Fibroblast of lung (primary cell): ENCODE measurements around the gene NOL4L. TPM values are rescaled to one million over a fixed set of nuclear protein-coding genes. Genes with fewer than 3 reads are reported as not detected.

ENCODE experiments used
- DNase-seq, 2 donors: peaks; one replicate each; pipeline versions ENCODE4 v3.0.0 to v3.0.0-alpha.2; 2010; ENCODE audit warnings: low read depth in 2 of 2
- H2AFZ ChIP-seq: 2 replicates; pipeline ENCODE4 v1.5.1; 2012; ENCODE audit warnings: low read length, control low read depth, inconsistent platforms
- H3K27ac ChIP-seq: 2 replicates; pipeline ENCODE4 v1.5.1; 2011; ENCODE audit warnings: low read length, control low read depth; ENCODE audit not compliant: insufficient read depth
- H3K27me3 ChIP-seq: 2 replicates; pipeline ENCODE4 v1.5.1; 2011; ENCODE audit warnings: mild to moderate bottlenecking, low read length; ENCODE audit not compliant: control insufficient read depth, insufficient read depth
- H3K36me3 ChIP-seq: 2 replicates; pipeline ENCODE4 v1.5.1; 2011; ENCODE audit warnings: low read length; ENCODE audit not compliant: control insufficient read depth, insufficient read depth
- H3K4me1 ChIP-seq: 2 replicates; pipeline ENCODE4 v1.5.1; 2011; ENCODE audit warnings: low read length; ENCODE audit not compliant: control insufficient read depth, insufficient read depth; ENCODE audit errors: extremely low read depth
- H3K4me2 ChIP-seq: 2 replicates; pipeline ENCODE4 v1.5.1; 2011; ENCODE audit warnings: low read length, control low read depth; ENCODE audit not compliant: insufficient read depth; ENCODE audit errors: extremely low read depth
- H3K4me3 ChIP-seq, 4 experiments: fragments of 200-600 bp in 1 of 4; sonication (generic) in 1 of 4; replicated peaks in 1 of 4; 2 replicates each; pipeline ENCODE4 v1.5.1; 2011 to 2016; ENCODE audit warnings: low read length in 4 of 4, low read depth in 3 of 4, mild to moderate bottlenecking in 3 of 4, control low read depth in 2 of 4, inconsistent platforms in 1 of 4, mixed read lengths in 1 of 4; ENCODE audit not compliant: insufficient read depth in 1 of 4; ENCODE audit errors: control extremely low read depth in 1 of 4
- H3K79me2 ChIP-seq: 2 replicates; pipeline ENCODE4 v1.5.1; 2012; ENCODE audit warnings: mild to moderate bottlenecking, low read length, inconsistent platforms; ENCODE audit not compliant: control insufficient read depth, insufficient read depth
- H3K9ac ChIP-seq: 2 replicates; pipeline ENCODE4 v1.5.1; 2011; ENCODE audit warnings: mild to moderate bottlenecking, low read length, control low read depth; ENCODE audit not compliant: insufficient read depth
- H3K9me3 ChIP-seq: 2 replicates; pipeline ENCODE4 v1.5.1; 2012; ENCODE audit warnings: low read depth, low read length; ENCODE audit not compliant: control insufficient read depth, insufficient read depth
- H4K20me1 ChIP-seq: 2 replicates; pipeline ENCODE4 v1.5.1; 2011; ENCODE audit warnings: low read length; ENCODE audit not compliant: control insufficient read depth, insufficient read depth; ENCODE audit errors: extremely low read depth
- CTCF ChIP-seq, 2 donors: IDR thresholded peaks in 1 of 2; conservative IDR thresholded peaks in 1 of 2; 1 replicate in 1 of 2; 2 replicates in 1 of 2; pipeline ENCODE4 v1.5.1; 2011 to 2012; ENCODE audit warnings: low read length in 2 of 2, control low read depth in 1 of 2, inconsistent platforms in 1 of 2, low read depth in 1 of 2, mild to moderate bottlenecking in 1 of 2
- EZH2 ChIP-seq: IDR thresholded peaks from 2 replicates; pipeline ENCODE4 v1.5.1; 2012; ENCODE audit warnings: low read length, control low read depth, mild to moderate bottlenecking; ENCODE audit errors: missing control alignments
- polyA plus RNA-seq, 2 donors: library from polyadenylated mRNA; depleted of rRNA in 1 of 2; stranded (reverse) in 1 of 2; unstranded in 1 of 2; fragments of >200 nt; gene quantifications; 2 replicates each; pipeline ENCODE4 v1.2.1, GENCODE V29; 2011 to 2012; ENCODE audit warnings: missing spikeins in 1 of 2
- total RNA-seq: library from RNA; depleted of rRNA; stranded (reverse); fragments of >200 nt; gene quantifications from 2 replicates; pipeline ENCODE4 v1.2.1, GENCODE V29; 2014

NOL4L gene
- total and polyA plus RNA-seq, 2 donors (not counting 1 experiment from before 2014, with no cell fraction given), result 3.2 to 4.0 TPM

DNA sequence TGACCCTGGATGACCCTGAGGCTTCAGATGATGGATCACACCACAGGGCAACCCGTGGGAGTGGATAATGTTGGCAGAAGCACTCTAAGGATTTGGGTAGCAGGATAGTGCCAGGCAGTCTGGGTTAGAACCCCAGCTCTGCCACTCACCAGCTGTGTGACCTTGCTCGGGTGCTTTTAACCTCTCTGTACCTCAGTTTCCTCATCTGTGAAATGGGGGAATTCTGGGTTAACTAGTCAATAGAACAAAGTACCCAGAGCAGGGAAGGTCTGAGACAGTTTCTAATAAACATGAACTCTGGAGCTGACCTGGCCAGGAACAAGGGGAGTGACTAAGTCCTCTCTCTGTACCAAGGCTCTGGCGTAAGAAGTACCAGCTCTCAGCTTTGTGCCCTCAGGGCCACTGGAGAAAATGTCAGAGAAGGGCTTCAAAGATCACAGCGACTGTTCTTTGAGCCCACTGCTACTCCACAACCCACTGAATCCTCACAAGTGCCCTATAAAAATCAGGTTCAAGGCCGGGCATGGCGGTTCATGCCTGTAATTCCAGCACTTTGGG, 14.7 kb upstream of the NOL4L start:
- DNase-seq, result no peak
- TF ChIP-seq CTCF (conservative IDR thresholded peaks at IDR 0.05 in 1 of 2, IDR thresholded peaks at IDR 0.05 in 1 of 2; ENCODE audit: low read depth in 1 of 2, low read length in 2 of 2), result no peak
- no peak for TF ChIP-seq EZH2
- Histone ChIP-seq H3K79me2 (no peaks in the 10 kb centered on the region), H3K4me1 (no peaks in the 10 kb centered on the region), H2AFZ (no peak overlapping the region), H3K27me3 (peaks cover 4% of the 10 kb centered on the region), H3K9ac (no peak overlapping the region), H3K27ac (no peak overlapping the region), H3K4me3 (no peak overlapping the region), H3K4me2 (no peak overlapping the region), H4K20me1 (no peaks in the 10 kb centered on the region), H3K36me3 (no peaks in the 10 kb centered on the region), H3K9me3 (no peaks in the 10 kb centered on the region)

DNA sequence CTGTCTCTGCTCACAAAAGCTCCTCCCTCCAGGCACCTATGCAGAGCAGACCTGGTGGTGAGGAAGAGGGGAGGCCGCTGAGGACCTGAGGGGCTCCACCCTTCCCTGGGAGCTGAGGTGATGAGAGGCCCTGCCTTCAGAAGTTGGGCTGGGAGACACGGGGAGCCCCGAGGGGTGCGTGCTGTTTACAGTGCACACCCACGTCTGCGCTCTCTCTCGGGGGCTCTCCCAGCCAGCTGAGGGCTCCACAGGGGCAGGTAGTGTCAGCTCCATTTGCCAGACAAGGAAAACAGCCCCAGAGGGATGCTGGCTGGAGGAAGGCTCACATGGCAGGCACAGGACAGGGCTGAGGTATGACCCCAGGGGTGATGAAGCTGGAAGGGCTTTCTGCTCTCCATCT, 13.5 kb upstream of the NOL4L start:
- Histone ChIP-seq H3K4me3 (no peak overlapping the region), H3K9me3 (no peaks in the 10 kb centered on the region), H3K36me3 (no peaks in the 10 kb centered on the region), H3K27ac (no peak overlapping the region), H3K27me3 (no peaks in the 10 kb centered on the region), H3K9ac (no peak overlapping the region), H3K4me1 (no peaks in the 10 kb centered on the region), H3K4me2 (no peak overlapping the region), H4K20me1 (no peaks in the 10 kb centered on the region), H3K79me2 (no peaks in the 10 kb centered on the region), H2AFZ (no peak overlapping the region)
- no peak for DNase-seq
- TF ChIP-seq CTCF (conservative IDR thresholded peaks at IDR 0.05 in 1 of 2, IDR thresholded peaks at IDR 0.05 in 1 of 2; ENCODE audit: low read depth in 1 of 2, low read length in 2 of 2) (no peak), EZH2 (no peak)

DNA sequence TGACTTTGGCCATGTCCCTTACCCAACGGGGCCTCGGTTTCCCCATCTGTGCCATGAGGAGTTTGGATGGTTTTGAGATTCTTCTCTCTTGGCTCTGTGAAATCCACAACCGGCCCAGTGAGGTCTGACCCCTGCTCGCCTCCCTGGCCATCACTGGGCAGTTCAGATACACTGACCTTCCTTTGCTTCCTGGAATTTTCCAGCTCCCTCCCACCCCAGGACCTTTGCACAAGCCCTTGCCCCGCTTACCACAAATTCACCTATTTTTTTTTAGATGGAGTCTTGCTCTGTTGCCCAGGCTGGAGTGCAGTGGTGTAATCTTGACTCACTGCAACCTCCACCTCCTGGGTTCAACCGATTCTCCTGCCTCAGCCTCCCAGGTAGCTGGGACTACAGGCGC, 12.6 kb upstream of the NOL4L start:
- H3K4me2 ChIP-seq, result no peak overlapping the region
- H3K36me3 ChIP-seq, result no peaks in the 10 kb centered on the region
- H3K4me3 ChIP-seq, result no peak overlapping the region
- no peaks in the 10 kb centered on the region for H3K4me1 ChIP-seq
- no peak overlapping the region for H3K27ac ChIP-seq
- no peak overlapping the region for H3K9ac ChIP-seq
- no peak for TF ChIP-seq EZH2
- TF ChIP-seq CTCF (conservative IDR thresholded peaks at IDR 0.05 in 1 of 2, IDR thresholded peaks at IDR 0.05 in 1 of 2; ENCODE audit: low read depth in 1 of 2, low read length in 2 of 2), result no peak
- H2AFZ ChIP-seq, result no peak overlapping the region
- H3K27me3 ChIP-seq, result no peaks in the 10 kb centered on the region
- H3K79me2 ChIP-seq, result no peaks in the 10 kb centered on the region
- no peaks in the 10 kb centered on the region for H4K20me1 ChIP-seq
- no peak for DNase-seq
- no peaks in the 10 kb centered on the region for H3K9me3 ChIP-seq
